Mesangial cell (primary cell): ENCODE data around the gene ARHGEF1. TPM values are rescaled to one million over a fixed set of nuclear protein-coding genes. Genes with fewer than 3 reads are reported as not detected.

Source experiments
- total RNA-seq: library from RNA; depleted of rRNA; stranded (reverse); fragments of >200 nt; gene quantifications from 2 replicates; pipeline ENCODE4 v1.2.3, GENCODE V29; 2015

Gene ARHGEF1
- 49.6 and 64.0 TPM in 2 replicates for total RNA-seq

GRCh38 chr19:41882568-41883462 is at the start of gene ARHGEF1:
ARHGEF1 (plus strand) TSS chr19:41883184; CDS start chr19:41888083, 4,899 bp downstream.

GRCh38 chr19:41844601-41845000 is 38.4 kb upstream of the ARHGEF1 start, which contains the start of gene LYPD4:
LYPD4 (minus strand) TSS chr19:41844683; CDS start chr19:41839285, 5,398 bp downstream.

GRCh38 chr19:41845001-41845050 is 38.2 kb upstream of the ARHGEF1 start, which contains the start of gene DMRTC2:
DMRTC2 (plus strand) TSS chr19:41845042; CDS start chr19:41847429, 2,387 bp downstream.

GRCh38 chr19:41859618-41860418 is 23.2 kb upstream of the ARHGEF1 start, which contains the start of gene RPS19:
RPS19 (plus strand) TSS chr19:41860255; CDS start chr19:41860775, 520 bp downstream.

GRCh38 chr19:41876847-41877832 is 5.8 kb upstream of the ARHGEF1 start, which contains the start of gene CD79A:
CD79A (plus strand) TSS chr19:41877279; CDS start chr19:41877305, 26 bp downstream.

GRCh38 chr19:41928221-41928683 is 45.3 kb downstream of the ARHGEF1 start, which contains the start of gene ERFL:
ERFL (minus strand) TSS chr19:41928449; CDS start chr19:41912919, 15,530 bp downstream.

Other genes with a start within 250 kb of the ARHGEF1 start
- gene CEACAM7, start 194.9 kb upstream of the ARHGEF1 start, total RNA-seq: not detected in 2 replicates
- gene CEACAM5, start 174.6 kb upstream of the ARHGEF1 start, total RNA-seq: not detected in 2 replicates
- not detected in 2 replicates for gene CEACAM6, start 127.7 kb upstream of the ARHGEF1 start, total RNA-seq
- not detected in 2 replicates for gene CEACAM3, start 86.6 kb upstream of the ARHGEF1 start, total RNA-seq
- not detected in 2 replicates for gene LYPD4, start 38.5 kb upstream of the ARHGEF1 start, total RNA-seq
- gene DMRTC2, start 38.1 kb upstream of the ARHGEF1 start, total RNA-seq: not detected in 2 replicates
- 2,150 and 2,952 TPM in 2 replicates for gene RPS19, start 22.9 kb upstream of the ARHGEF1 start, total RNA-seq
- gene CD79A, start 5.9 kb upstream of the ARHGEF1 start, total RNA-seq: 0.25 and 0.33 TPM in 2 replicates
- gene ERFL, start 45.3 kb downstream of the ARHGEF1 start, total RNA-seq: not detected in 2 replicates
- gene RABAC1, start 76.1 kb downstream of the ARHGEF1 start, total RNA-seq: 231 and 277 TPM in 2 replicates
- gene ATP1A3, start 111.0 kb downstream of the ARHGEF1 start, total RNA-seq: under 0.01 and 0.49 TPM in 2 replicates
- 1.1 and 5.6 TPM in 2 replicates for gene GRIK5, start 187.0 kb downstream of the ARHGEF1 start, total RNA-seq
- 19.9 and 24.0 TPM in 2 replicates for gene ZNF574, start 193.0 kb downstream of the ARHGEF1 start, total RNA-seq
- 0.38 and 0.98 TPM in 2 replicates for gene POU2F2, start 249.3 kb downstream of the ARHGEF1 start, total RNA-seq